ENCODE measurements around the gene PRKCA. TPM values are rescaled to one million over a fixed set of nuclear protein-coding genes. Genes with fewer than 3 reads are reported as not detected.

PRKCA gene
- total and polyA plus RNA-seq, 3 experiments from 2014 or later = 1.8 to 74.1 (median 73.9) TPM

DNA sequence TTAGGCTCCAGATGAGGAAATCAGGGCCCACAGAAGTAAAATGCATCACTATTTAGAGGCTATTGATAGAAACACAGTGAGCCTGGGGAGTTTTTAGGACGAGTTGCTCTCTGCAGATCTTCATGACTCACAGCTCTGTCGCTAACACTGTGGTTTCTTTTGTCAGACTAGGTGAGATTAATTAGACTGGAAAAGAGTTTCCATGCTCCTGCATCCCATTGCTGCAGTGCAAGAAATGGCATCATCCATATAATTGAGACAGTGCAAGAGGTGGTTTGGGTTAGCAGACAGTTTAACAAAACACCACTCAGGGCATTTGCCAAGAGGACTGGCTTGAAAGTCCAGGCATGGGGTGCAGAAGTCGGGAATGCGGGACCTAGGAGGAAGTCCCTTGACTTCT lies 333.7 kb downstream of the PRKCA start:
- no peaks in the 10 kb centered on the region for H3K9me3 Mint-ChIP-seq
- no peak for DNase-seq
- ChIA-PET POLR2A (no interaction called here), CTCF (no interaction called here)
- Histone ChIP-seq H3K9me3 (ENCODE audit: low read length) (no peaks in the 10 kb centered on the region), H3K4me3 (ENCODE audit: low read length) (no peak overlapping the region), H3K27ac (ENCODE audit: low read depth, low read length) (no peak overlapping the region), H3K27me3 (ENCODE audit: insufficient read depth, low read length, poor library complexity, severe bottlenecking) (no peaks in the 10 kb centered on the region), H3K4me1 (ENCODE audit: insufficient read depth, low read length) (peaks cover 22% of the 10 kb centered on the region), H3K36me3 (ENCODE audit: insufficient read depth, low read length) (no peaks in the 10 kb centered on the region)
- H3K4me1 Mint-ChIP-seq = peaks cover 7 to 39% (median 15%) of the 10 kb centered on the region in 3 donors
- peaks cover 0 to 6% (median 2%) of the 10 kb centered on the region in 3 donors for H3K36me3 Mint-ChIP-seq
- H3K27me3 Mint-ChIP-seq = peaks cover 0 to 3% of the 10 kb centered on the region in 2 donors
- peak overlapping the region in 3 of 8 donors; percentile 5 to 58 (median 11) for H3K27ac Mint-ChIP-seq
- H3K4me3 Mint-ChIP-seq = no peak overlapping the region

DNA sequence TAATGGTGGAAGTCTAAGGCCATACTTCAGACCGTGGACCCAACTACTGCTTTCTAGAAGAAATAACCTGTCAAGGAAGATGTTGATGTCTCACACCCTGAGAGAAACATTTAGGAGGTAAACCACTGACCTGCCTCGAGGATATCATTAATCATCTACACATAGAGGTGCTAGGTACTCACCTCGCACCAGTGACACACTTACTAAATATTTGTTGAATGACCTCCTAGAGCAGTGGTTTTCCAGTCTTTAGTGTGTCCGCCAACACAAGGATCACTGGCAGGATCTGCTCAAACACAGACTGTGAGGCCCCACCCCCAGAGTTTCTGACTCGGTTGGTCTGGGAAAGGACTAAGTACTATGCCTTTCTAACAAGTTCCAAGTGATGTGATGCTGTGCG lies 335.1 kb downstream of the PRKCA start:
- Histone ChIP-seq H3K4me1 (ENCODE audit: insufficient read depth, low read length) (peaks cover 12% of the 10 kb centered on the region), H3K9me3 (ENCODE audit: low read length) (no peaks in the 10 kb centered on the region), H3K4me3 (ENCODE audit: low read length) (no peak overlapping the region), H3K36me3 (ENCODE audit: insufficient read depth, low read length) (no peaks in the 10 kb centered on the region), H3K27me3 (ENCODE audit: insufficient read depth, low read length, poor library complexity, severe bottlenecking) (no peaks in the 10 kb centered on the region), H3K27ac (ENCODE audit: low read depth, low read length) (no peak overlapping the region)
- peaks cover 4 to 14% (median 10%) of the 10 kb centered on the region in 3 donors for H3K36me3 Mint-ChIP-seq
- peaks cover 0 to 3% of the 10 kb centered on the region in 2 donors for H3K27me3 Mint-ChIP-seq
- no peak overlapping the region for H3K27ac Mint-ChIP-seq
- peaks cover 7 to 37% (median 15%) of the 10 kb centered on the region in 3 donors for H3K4me1 Mint-ChIP-seq
- CTCF ChIA-PET = no interaction called here
- no peaks in the 10 kb centered on the region for H3K9me3 Mint-ChIP-seq
- DNase-seq = no peak
- POLR2A ChIA-PET = no interaction called here
- H3K4me3 Mint-ChIP-seq = no peak overlapping the region

DNA sequence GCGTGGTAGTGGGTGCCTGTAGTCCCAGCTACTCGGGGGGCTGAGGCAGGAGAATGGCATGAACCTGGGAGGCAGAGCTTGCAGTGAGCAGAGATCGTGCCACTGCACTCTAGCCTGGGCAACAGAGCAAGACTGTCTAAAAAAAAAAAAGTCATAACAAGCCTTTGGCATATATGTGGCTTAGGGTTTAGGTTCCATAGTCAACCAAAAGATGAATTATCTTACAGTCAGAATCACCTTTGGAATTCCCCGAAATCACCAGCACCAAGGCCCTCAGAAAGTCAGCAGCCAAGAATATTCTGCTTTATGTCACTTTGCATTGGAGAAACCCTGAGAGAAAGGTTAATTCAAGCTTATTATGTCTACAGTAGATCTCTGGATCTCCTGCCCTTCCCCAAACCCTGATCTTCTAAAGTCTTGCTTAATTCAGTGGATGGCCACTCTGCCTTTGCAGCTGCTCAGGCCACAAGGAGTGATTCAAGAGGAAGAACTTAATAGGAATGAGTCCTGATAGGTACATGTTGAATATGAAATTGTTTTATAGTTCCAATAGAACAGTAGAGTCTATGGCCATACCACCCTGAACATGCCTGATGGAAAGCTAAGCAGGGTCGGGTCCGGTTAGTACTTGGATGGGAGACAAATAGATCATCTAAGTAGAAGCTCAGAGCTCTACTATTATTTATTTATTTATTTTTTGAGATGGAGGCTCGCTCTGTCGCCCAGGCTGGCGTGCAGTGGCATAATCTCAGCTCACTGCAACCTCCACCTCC lies 336.5 kb downstream of the PRKCA start:
- Histone ChIP-seq H3K27ac (ENCODE audit: low read depth, low read length) (no peak overlapping the region), H3K36me3 (ENCODE audit: insufficient read depth, low read length) (no peaks in the 10 kb centered on the region), H3K27me3 (ENCODE audit: insufficient read depth, low read length, poor library complexity, severe bottlenecking) (no peaks in the 10 kb centered on the region), H3K9me3 (ENCODE audit: low read length) (no peaks in the 10 kb centered on the region), H3K4me3 (ENCODE audit: low read length) (no peak overlapping the region), H3K4me1 (ENCODE audit: insufficient read depth, low read length) (no peaks in the 10 kb centered on the region)
- ChIA-PET POLR2A (interaction anchor here (0.7 kb wide), 1 partner anchor 690 kb away, joined by 3 read pairs; no protein-coding TSS in a partner anchor), CTCF (no interaction called here)
- DNase-seq = no peak
- peaks cover 0 to 3% of the 10 kb centered on the region in 2 donors for H3K27me3 Mint-ChIP-seq
- no peak overlapping the region for H3K4me3 Mint-ChIP-seq
- peaks cover 7 to 21% (median 10%) of the 10 kb centered on the region in 3 donors for H3K36me3 Mint-ChIP-seq
- H3K9me3 Mint-ChIP-seq = no peaks in the 10 kb centered on the region
- H3K27ac Mint-ChIP-seq = peak overlapping the region in 4 of 8 donors; percentile 9 to 56 (median 19)
- peaks cover 1 to 23% (median 2%) of the 10 kb centered on the region in 3 donors for H3K4me1 Mint-ChIP-seq

DNA sequence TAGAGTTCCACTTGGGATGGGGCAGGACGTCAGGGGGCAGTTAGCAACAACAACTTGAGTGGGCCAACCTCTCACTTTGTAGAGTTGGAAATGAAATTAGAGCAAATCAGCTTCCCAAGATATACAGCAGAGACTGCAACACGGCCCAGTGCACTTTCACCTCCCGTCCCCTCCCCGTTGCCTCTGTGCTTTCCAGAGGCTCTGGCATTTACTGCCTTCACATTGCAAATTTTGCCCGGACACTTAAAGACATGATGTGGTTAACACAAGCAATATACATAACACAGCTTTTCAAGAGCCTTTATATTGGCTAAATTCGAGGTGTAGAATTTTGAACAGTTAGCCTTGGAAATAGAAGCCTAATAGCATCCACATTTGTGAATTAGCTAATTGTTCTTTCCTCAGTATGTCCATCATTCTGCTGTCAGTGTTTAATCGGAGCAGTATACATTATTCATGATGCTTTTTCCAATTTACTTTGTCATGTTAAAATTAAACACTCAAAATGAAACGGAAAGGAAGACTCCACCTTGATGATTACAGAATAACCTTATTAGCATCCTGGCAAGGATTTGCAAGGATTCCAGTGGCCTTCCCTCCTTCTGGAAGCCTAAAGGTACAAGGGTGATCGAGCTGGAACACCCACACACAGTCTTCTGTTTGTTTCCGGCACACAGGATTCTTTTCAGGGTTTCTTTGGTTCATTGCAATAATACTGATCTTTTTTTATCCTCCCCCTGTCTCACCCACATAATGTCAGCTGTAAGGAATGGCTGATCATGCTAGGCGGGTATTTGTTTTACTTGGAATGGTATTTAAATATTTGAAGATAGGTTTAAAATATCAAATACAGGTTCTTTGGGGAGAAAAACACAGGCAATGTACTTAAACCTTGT lies 341.6 kb downstream of the PRKCA start:
- Histone ChIP-seq H3K9me3 (ENCODE audit: low read length) (no peaks in the 10 kb centered on the region), H3K27ac (ENCODE audit: low read depth, low read length) (no peak overlapping the region), H3K27me3 (ENCODE audit: insufficient read depth, low read length, poor library complexity, severe bottlenecking) (no peaks in the 10 kb centered on the region), H3K36me3 (ENCODE audit: insufficient read depth, low read length) (peaks cover 10% of the 10 kb centered on the region), H3K4me1 (ENCODE audit: insufficient read depth, low read length) (no peaks in the 10 kb centered on the region), H3K4me3 (ENCODE audit: low read length) (no peak overlapping the region)
- Mint-ChIP-seq H3K4me1 (peaks cover 2 to 9% (median 6%) of the 10 kb centered on the region in 3 donors), H3K36me3 (peaks cover 14 to 47% (median 19%) of the 10 kb centered on the region in 3 donors), H3K27ac (peak overlapping the region in 5 of 8 donors; percentile 4 to 80 (median 5)), H3K27me3 (peaks cover 0 to 2% of the 10 kb centered on the region in 2 donors), H3K4me3 (no peak overlapping the region), H3K9me3 (no peaks in the 10 kb centered on the region)
- CTCF ChIA-PET = interaction anchor here (1.3 kb wide), 1 partner anchor 78 kb away, joined by 3 read pairs; no protein-coding TSS in a partner anchor
- POLR2A ChIA-PET = no interaction called here
- DNase-seq = no peak

DNA sequence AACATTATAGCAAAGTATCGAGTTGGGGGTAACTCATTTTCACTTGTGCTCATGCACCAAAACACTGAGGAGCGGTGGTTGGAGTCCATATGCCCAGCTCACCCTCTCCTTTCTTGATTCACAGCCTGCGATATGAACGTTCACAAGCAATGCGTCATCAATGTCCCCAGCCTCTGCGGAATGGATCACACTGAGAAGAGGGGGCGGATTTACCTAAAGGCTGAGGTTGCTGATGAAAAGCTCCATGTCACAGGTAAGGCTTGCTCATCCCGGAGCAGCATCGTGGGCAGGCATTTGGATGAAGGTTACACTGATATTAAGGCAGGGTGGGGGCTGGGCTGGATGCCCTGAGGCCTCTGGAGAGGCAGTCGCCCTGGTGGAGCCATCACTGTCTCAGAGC lies 342.8 kb downstream of the PRKCA start:
- Mint-ChIP-seq H3K4me3 (no peak overlapping the region), H3K9me3 (no peaks in the 10 kb centered on the region), H3K27ac (peak overlapping the region in 2 of 8 donors; percentile 40 to 74), H3K4me1 (peaks cover 13 to 21% (median 18%) of the 10 kb centered on the region in 3 donors), H3K27me3 (peaks cover 0 to 2% of the 10 kb centered on the region in 2 donors), H3K36me3 (peaks cover 11 to 47% (median 19%) of the 10 kb centered on the region in 3 donors)
- no peak overlapping the region for H3K4me3 ChIP-seq (ENCODE audit: low read length)
- ChIA-PET POLR2A (interaction anchor here (0.7 kb wide), 1 partner anchor 13 kb away, joined by 4 read pairs; no protein-coding TSS in a partner anchor), CTCF (interaction anchor here (1.3 kb wide), 1 partner anchor 79 kb away, joined by 3 read pairs; no protein-coding TSS in a partner anchor)
- H3K36me3 ChIP-seq (ENCODE audit: insufficient read depth, low read length) = peaks cover 10% of the 10 kb centered on the region
- no peaks in the 10 kb centered on the region for H3K27me3 ChIP-seq (ENCODE audit: insufficient read depth, low read length, poor library complexity, severe bottlenecking)
- H3K9me3 ChIP-seq (ENCODE audit: low read length) = no peaks in the 10 kb centered on the region
- no peak for DNase-seq
- H3K4me1 ChIP-seq (ENCODE audit: insufficient read depth, low read length) = no peaks in the 10 kb centered on the region
- no peak overlapping the region for H3K27ac ChIP-seq (ENCODE audit: low read depth, low read length)

DNA sequence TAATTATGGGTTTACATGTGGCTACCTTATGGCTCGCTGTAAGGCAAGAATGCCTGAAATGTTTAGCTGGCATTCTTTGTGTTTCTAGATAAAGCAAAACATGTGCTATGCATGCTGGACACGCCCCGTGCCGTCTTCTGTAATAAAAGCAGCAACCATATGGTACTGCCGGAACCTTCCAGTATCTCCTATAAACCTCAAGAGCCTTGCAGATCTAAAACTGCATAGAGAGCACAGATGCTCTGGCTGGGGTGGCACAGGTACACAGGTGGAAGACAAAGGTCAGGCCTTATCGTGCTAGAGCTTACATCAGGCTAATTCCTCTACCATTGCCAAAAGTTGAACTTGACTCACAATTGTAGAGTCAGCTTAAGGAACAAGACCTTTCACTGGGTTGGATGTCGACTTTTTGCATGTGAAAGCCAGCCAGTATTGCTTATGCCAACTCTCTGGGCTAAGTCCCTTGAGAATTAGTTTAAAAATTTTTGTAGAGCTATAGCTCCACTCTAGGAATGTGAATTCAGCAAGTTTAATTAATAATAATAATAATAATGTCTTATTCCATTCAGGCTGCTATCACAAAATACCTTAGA lies 345.1 kb downstream of the PRKCA start:
- H3K36me3 Mint-ChIP-seq = peaks cover 4 to 38% (median 19%) of the 10 kb centered on the region in 3 donors
- Histone ChIP-seq H3K36me3 (ENCODE audit: insufficient read depth, low read length) (peaks cover 10% of the 10 kb centered on the region), H3K27ac (ENCODE audit: low read depth, low read length) (no peak overlapping the region), H3K4me1 (ENCODE audit: insufficient read depth, low read length) (peaks cover 8% of the 10 kb centered on the region), H3K9me3 (ENCODE audit: low read length) (no peaks in the 10 kb centered on the region), H3K27me3 (ENCODE audit: insufficient read depth, low read length, poor library complexity, severe bottlenecking) (no peaks in the 10 kb centered on the region), H3K4me3 (ENCODE audit: low read length) (no peak overlapping the region)
- ChIA-PET POLR2A (no interaction called here), CTCF (interaction anchor here (1.0 kb wide), 1 partner anchor 22 kb away, joined by 4 read pairs; no protein-coding TSS in a partner anchor)
- peaks cover 0 to 2% of the 10 kb centered on the region in 2 donors for H3K27me3 Mint-ChIP-seq
- H3K4me1 Mint-ChIP-seq = peaks cover 23 to 30% (median 24%) of the 10 kb centered on the region in 3 donors
- no peaks in the 10 kb centered on the region for H3K9me3 Mint-ChIP-seq
- no peak for DNase-seq
- H3K4me3 Mint-ChIP-seq = no peak overlapping the region
- peak overlapping the region in 3 of 8 donors; percentile 23 to 64 (median 32) for H3K27ac Mint-ChIP-seq

DNA sequence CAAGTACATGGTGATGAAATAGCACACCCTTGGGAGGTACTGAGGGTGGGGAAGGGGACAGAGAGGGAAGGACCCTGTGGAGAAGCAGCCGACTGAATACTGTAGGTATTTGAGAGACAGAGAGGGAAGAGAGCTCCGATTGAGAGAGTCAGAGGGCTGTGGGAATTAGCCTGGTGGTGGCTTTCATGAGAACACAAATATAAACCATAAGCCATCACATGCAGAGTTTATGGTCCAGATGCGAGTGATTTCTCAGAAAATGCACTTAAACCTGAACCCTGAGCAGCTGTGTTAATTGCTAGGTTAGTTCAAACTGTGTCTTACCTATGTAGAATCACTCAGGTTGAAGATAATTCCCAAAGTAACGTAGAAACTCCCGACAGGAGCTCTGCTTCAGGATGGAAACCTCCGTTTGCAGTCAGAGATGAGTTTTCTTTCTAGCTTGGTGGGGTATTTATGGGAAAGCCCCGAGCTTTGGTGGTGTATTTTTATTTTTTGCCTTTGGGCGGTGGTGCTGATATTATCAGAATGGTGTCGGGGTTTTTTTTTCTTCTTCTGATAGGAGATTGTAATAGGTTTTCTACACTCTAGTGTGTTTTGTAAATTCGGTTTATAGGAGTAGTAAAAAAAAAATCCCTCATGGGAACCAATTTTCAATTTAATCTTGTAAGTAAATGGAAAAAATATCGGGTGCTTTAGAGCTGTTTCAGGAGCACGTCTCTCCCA lies 347.6 kb downstream of the PRKCA start:
- DNase-seq = no peak
- Mint-ChIP-seq H3K36me3 (peaks cover 4 to 35% (median 18%) of the 10 kb centered on the region in 3 donors), H3K27me3 (peaks cover 0 to 2% of the 10 kb centered on the region in 2 donors), H3K4me1 (peaks cover 24 to 33% (median 25%) of the 10 kb centered on the region in 3 donors), H3K9me3 (no peaks in the 10 kb centered on the region), H3K4me3 (peak overlapping the region; percentile 19 to 85 (median 79)), H3K27ac (peak overlapping the region; percentile 54 to 96 (median 90))
- Histone ChIP-seq H3K27ac (ENCODE audit: low read depth, low read length) (peak overlapping the region; percentile 5), H3K9me3 (ENCODE audit: low read length) (no peaks in the 10 kb centered on the region), H3K4me3 (ENCODE audit: low read length) (no peak overlapping the region), H3K27me3 (ENCODE audit: insufficient read depth, low read length, poor library complexity, severe bottlenecking) (no peaks in the 10 kb centered on the region), H3K4me1 (ENCODE audit: insufficient read depth, low read length) (peaks cover 8% of the 10 kb centered on the region), H3K36me3 (ENCODE audit: insufficient read depth, low read length) (peaks cover 13% of the 10 kb centered on the region)
- ChIA-PET POLR2A (no interaction called here), CTCF (no interaction called here)

Measured in CD8-positive, alpha-beta memory T cell (primary cell).